ENCODE measurements around the gene TEKT2.
A peak's percentile ranks its signal among the peaks of the same experiment; 100 is the strongest.

Gene TEKT2

GRCh38 chr1:36122062-36123030 lies 38.5 kb downstream of the TEKT2 start:
- Histone ChIP-seq H3K9ac (ENCODE audit: low read length) (peak overlapping the region; percentile 71), H2AFZ (ENCODE audit: low read depth, low read length) (peak overlapping the region; percentile 76), H4K20me1 (ENCODE audit: insufficient read depth, low read length) (no peaks in the 10 kb centered on the region), H3K79me2 (ENCODE audit: low read length) (no peaks in the 10 kb centered on the region), H3K4me3 (ENCODE audit: low read length) (peak overlapping the region; percentile 67), H3K9me3 (ENCODE audit: insufficient read depth, low read length) (no peaks in the 10 kb centered on the region), H3K36me3 (replicated peaks; ENCODE audit: low read depth, low read length) (no peaks in the 10 kb centered on the region), H3K4me2 (ENCODE audit: low read length) (peak overlapping the region; percentile 95), H3K4me1 (ENCODE audit: low read length) (peaks cover 21% of the 10 kb centered on the region), H3K27ac (ENCODE audit: low read length) (peak overlapping the region; percentile 76), H3K27me3 (ENCODE audit: low read depth, low read length) (no peaks in the 10 kb centered on the region)
- TF ChIP-seq EZH2phosphoT487 (IDR thresholded peaks at IDR 0.05; ENCODE audit: low read depth) (no peak), CTCF (IDR thresholded peaks at IDR 0.05; ENCODE audit: low read depth, low read length) (no peak)

- no peaks in the 10 kb centered on the region for H3K9me3 ChIP-seq (ENCODE audit: insufficient read depth, low read length)
- H3K79me2 ChIP-seq (ENCODE audit: low read length), result no peaks in the 10 kb centered on the region
- H3K36me3 ChIP-seq (replicated peaks; ENCODE audit: low read depth, low read length), result no peaks in the 10 kb centered on the region
- no peaks in the 10 kb centered on the region for H3K27me3 ChIP-seq (ENCODE audit: low read depth, low read length)
- H3K27ac ChIP-seq (ENCODE audit: low read length), result peak overlapping the region; percentile 76
- H2AFZ ChIP-seq (ENCODE audit: low read depth, low read length), result peak overlapping the region; percentile 76
- peaks cover 21% of the 10 kb centered on the region for H3K4me1 ChIP-seq (ENCODE audit: low read length)
- TF ChIP-seq CTCF (IDR thresholded peaks at IDR 0.05; ENCODE audit: low read depth, low read length) (no peak), EZH2phosphoT487 (IDR thresholded peaks at IDR 0.05; ENCODE audit: low read depth) (no peak)
- peak overlapping the region; percentile 67 for H3K4me3 ChIP-seq (ENCODE audit: low read length)
- H3K4me2 ChIP-seq (ENCODE audit: low read length), result peak overlapping the region; percentile 95
- no peaks in the 10 kb centered on the region for H4K20me1 ChIP-seq (ENCODE audit: insufficient read depth, low read length)
- peak overlapping the region; percentile 71 for H3K9ac ChIP-seq (ENCODE audit: low read length)
These were observed 39.5 kb downstream of the TEKT2 start for GRCh38 chr1:36123356-36123755.

GRCh38 chr1:36124404-36125128 lies 40.7 kb downstream of the TEKT2 start:
- Histone ChIP-seq H3K4me3 (ENCODE audit: low read length) (no peak overlapping the region), H3K9ac (ENCODE audit: low read length) (no peak overlapping the region), H3K27me3 (ENCODE audit: low read depth, low read length) (no peaks in the 10 kb centered on the region), H3K9me3 (ENCODE audit: insufficient read depth, low read length) (no peaks in the 10 kb centered on the region), H3K4me2 (ENCODE audit: low read length) (no peak overlapping the region), H2AFZ (ENCODE audit: low read depth, low read length) (no peak overlapping the region), H3K79me2 (ENCODE audit: low read length) (no peaks in the 10 kb centered on the region), H3K27ac (ENCODE audit: low read length) (no peak overlapping the region), H3K4me1 (ENCODE audit: low read length) (peaks cover 21% of the 10 kb centered on the region), H3K36me3 (replicated peaks; ENCODE audit: low read depth, low read length) (no peaks in the 10 kb centered on the region), H4K20me1 (ENCODE audit: insufficient read depth, low read length) (no peaks in the 10 kb centered on the region)
- TF ChIP-seq CTCF (IDR thresholded peaks at IDR 0.05; ENCODE audit: low read depth, low read length) (no peak), EZH2phosphoT487 (IDR thresholded peaks at IDR 0.05; ENCODE audit: low read depth) (no peak)

Data from OCI-LY3 (cell line).